H9 (cell line): Measurements from ENCODE around the gene GSS. TPM values are rescaled to one million over a fixed set of nuclear protein-coding genes. Genes with fewer than 3 reads are reported as not detected.

Experiments used
- DNase-seq: peaks from one replicate; pipeline ENCODE4 v3.0.0-alpha.2; 2017
- H2AFZ ChIP-seq: one replicate; pipeline ENCODE4 v1.6.1; 2013; ENCODE audit warnings: mild to moderate bottlenecking, low read length, control low read depth, moderate library complexity
- H2AK5ac ChIP-seq: 2 replicates; pipeline ENCODE4 v1.6.1; 2013; ENCODE audit warnings: low read length, control low read depth, mixed read lengths; ENCODE audit not compliant: insufficient read length
- H2BK120ac ChIP-seq: one replicate; pipeline ENCODE4 v1.6.1; 2013; ENCODE audit warnings: low read depth, mild to moderate bottlenecking, low read length, control low read depth, inconsistent platforms; ENCODE audit not compliant: poor library complexity, severe bottlenecking
- H2BK12ac ChIP-seq: 2 replicates; pipeline ENCODE4 v1.6.1; 2013; ENCODE audit warnings: low read length, control low read depth, mixed read lengths, low read depth; ENCODE audit not compliant: insufficient read length
- H2BK15ac ChIP-seq: 2 replicates; pipeline ENCODE4 v1.6.1; 2013; ENCODE audit warnings: low read depth, low read length, control low read depth
- H2BK20ac ChIP-seq: one replicate; pipeline ENCODE4 v1.6.1; 2013; ENCODE audit warnings: low read depth, mild to moderate bottlenecking, low read length, control low read depth, inconsistent platforms; ENCODE audit not compliant: poor library complexity, severe bottlenecking
- H2BK5ac ChIP-seq: 2 replicates; pipeline ENCODE4 v1.6.1; 2013; ENCODE audit warnings: low read length, control low read depth, mixed read lengths; ENCODE audit not compliant: insufficient read length
- H3K14ac ChIP-seq: 2 replicates; pipeline ENCODE4 v1.6.1; 2013; ENCODE audit warnings: low read length, control low read depth; ENCODE audit not compliant: insufficient read depth
- H3K18ac ChIP-seq: 2 replicates; pipeline ENCODE4 v1.6.1; 2013; ENCODE audit warnings: low read depth, mild to moderate bottlenecking, mixed read lengths, low read length, control low read depth; ENCODE audit not compliant: insufficient read length
- H3K23ac ChIP-seq: 2 replicates; pipeline ENCODE4 v1.6.1; 2013; ENCODE audit warnings: low read length, control low read depth, mixed read lengths, low read depth; ENCODE audit not compliant: insufficient read length
- H3K23me2 ChIP-seq: 2 replicates; pipeline ENCODE4 v1.6.1; 2013; ENCODE audit warnings: low read depth, mild to moderate bottlenecking, mixed read lengths, low read length, control low read depth; ENCODE audit not compliant: insufficient read length, poor library complexity, severe bottlenecking
- H3K27ac ChIP-seq: 2 replicates; pipeline ENCODE4 v1.5.1; 2013; ENCODE audit warnings: low read length, control low read depth, mixed read lengths, low read depth; ENCODE audit not compliant: insufficient read length
- H3K27me3 ChIP-seq: 2 replicates; pipeline ENCODE4 v1.6.1; 2013; ENCODE audit warnings: low read length, control low read depth, inconsistent platforms; ENCODE audit not compliant: insufficient read depth
- H3K4ac ChIP-seq: 2 replicates; pipeline ENCODE4 v1.6.1; 2013; ENCODE audit warnings: low read depth, mild to moderate bottlenecking, control low read depth, inconsistent platforms, low read length, moderate library complexity
- H3K4me1 ChIP-seq: 2 replicates; pipeline ENCODE4 v1.6.1; 2013; ENCODE audit warnings: low read length, control low read depth, inconsistent platforms; ENCODE audit not compliant: insufficient read depth
- H3K4me2 ChIP-seq: 2 replicates; pipeline ENCODE4 v1.6.1; 2013; ENCODE audit warnings: low read length, control low read depth, mixed read lengths; ENCODE audit not compliant: insufficient read length, insufficient read depth
- H3K56ac ChIP-seq: 2 replicates; pipeline ENCODE4 v1.6.1; 2013; ENCODE audit warnings: low read depth, mild to moderate bottlenecking, mixed read lengths, low read length, control low read depth; ENCODE audit not compliant: insufficient read length
- H3K79me1 ChIP-seq: 2 replicates; pipeline ENCODE4 v1.6.1; 2013; ENCODE audit warnings: low read depth, mild to moderate bottlenecking, moderate library complexity, low read length, control low read depth, inconsistent platforms; ENCODE audit not compliant: insufficient read depth, poor library complexity, severe bottlenecking
- H3K79me2 ChIP-seq: 2 replicates; pipeline ENCODE4 v1.6.1; 2013; ENCODE audit warnings: low read length, control low read depth, inconsistent platforms; ENCODE audit not compliant: insufficient read depth
- H3K9ac ChIP-seq: 2 replicates; pipeline ENCODE4 v1.6.1; 2013; ENCODE audit warnings: low read length, control low read depth, mixed read lengths; ENCODE audit not compliant: insufficient read length; ENCODE audit errors: extremely low read depth
- H3K9me3 ChIP-seq: one replicate; pipeline ENCODE4 v1.6.1; 2013; ENCODE audit warnings: low read depth, low read length, inconsistent platforms; ENCODE audit not compliant: control insufficient read depth
- H3T11ph ChIP-seq: one replicate; pipeline ENCODE4 v1.6.1; 2013; ENCODE audit warnings: mild to moderate bottlenecking, low read length, control low read depth, inconsistent platforms
- H4K20me1 ChIP-seq: one replicate; pipeline ENCODE4 v1.6.1; 2013; ENCODE audit not compliant: control insufficient read depth, insufficient read length, insufficient read depth
- H4K5ac ChIP-seq: 2 replicates; pipeline ENCODE4 v1.6.1; 2013; ENCODE audit warnings: low read depth, mild to moderate bottlenecking, mixed read lengths, low read length, control low read depth; ENCODE audit not compliant: insufficient read length
- H4K8ac ChIP-seq: replicated peaks from 2 replicates; pipeline ENCODE4 v1.6.1; 2013; ENCODE audit warnings: low read length, control low read depth, mixed read lengths, low read depth; ENCODE audit not compliant: insufficient read length
- H4K91ac ChIP-seq: 2 replicates; pipeline ENCODE4 v1.6.1; 2013; ENCODE audit warnings: low read depth, mild to moderate bottlenecking, moderate library complexity, mixed read lengths, low read length, control low read depth; ENCODE audit not compliant: insufficient read length
- H3K27ac Mint-ChIP-seq, 3 experiments: 2 replicates in 2 of 3; 3 replicates in 1 of 3; pipeline ENCODE4 v1.8.0; 2020 to 2021; ENCODE audit warnings: mixed read lengths in 3 of 3, mild to moderate bottlenecking in 1 of 3, moderate library complexity in 1 of 3
- H3K27me3 Mint-ChIP-seq: 2 replicates; pipeline ENCODE4 v1.8.0; 2021; ENCODE audit warnings: low read depth, mild to moderate bottlenecking, moderate library complexity, mixed read lengths
- H3K36me3 Mint-ChIP-seq, 3 experiments: 2 replicates in 2 of 3; 3 replicates in 1 of 3; pipeline ENCODE4 v1.8.0; 2020 to 2021; ENCODE audit warnings: low read depth in 3 of 3, mixed read lengths in 3 of 3; ENCODE audit not compliant: insufficient read depth in 1 of 3
- H3K4me1 Mint-ChIP-seq, 2 experiments: 2 replicates each; pipeline ENCODE4 v1.8.0; 2020; ENCODE audit warnings: mixed read lengths in 2 of 2
- H3K4me3 Mint-ChIP-seq, 2 experiments: 2 replicates in 1 of 2; 3 replicates in 1 of 2; pipeline ENCODE4 v1.8.0; 2020 to 2021; ENCODE audit warnings: mild to moderate bottlenecking in 2 of 2, mixed read lengths in 2 of 2, moderate library complexity in 1 of 2
- H3K9me3 Mint-ChIP-seq, 2 experiments: 2 replicates in 1 of 2; 3 replicates in 1 of 2; pipeline ENCODE4 v1.8.0; 2020; ENCODE audit warnings: mild to moderate bottlenecking in 2 of 2, mixed read lengths in 2 of 2, moderate library complexity in 1 of 2
- CTCF ChIP-seq: fragments of 200-600 bp; sonication (generic); conservative IDR thresholded peaks from 3 replicates; pipeline ENCODE4 v1.8.0; 2021; ENCODE audit warnings: antibody characterized with exemption, mild to moderate bottlenecking
- WGBS: extraction: QIAGEN DNeasy Blood & Tissue Kit; methylation state at CpG from one replicate; pipeline ENCODE4 v1.1.7; 2013; ENCODE audit warnings: missing lambda C conversion rate, low lambda C conversion rate, mixed read lengths; ENCODE audit not compliant: insufficient read length; ENCODE audit errors: extremely low coverage; 5-methylcytosine and 5-hydroxymethylcytosine counted together
- long read RNA-seq: library from polyadenylated mRNA; unstranded; transcript quantifications from one replicate; pipeline ENCODE4 v2.0.0, GENCODE V29; 2020
- total RNA-seq: library from RNA; stranded (reverse); gene quantifications from 2 replicates; pipeline ENCODE4 v1.2.1, GENCODE V29; 2021

The GSS gene
- total RNA-seq: 48.5 and 53.0 TPM in 2 replicates
- long read RNA-seq, transcript GSS-201 (13 exons, 1,919 nt): major isoform, 402 of 513 reads
- long read RNA-seq, partial matches to known transcripts: 45 of 513 reads
- long read RNA-seq, other reads (novel, unspliced or antisense): 61 of 513 reads

- Histone ChIP-seq H3K79me1 (no peaks in the 10 kb centered on the region), H2BK5ac (no peak within 1 kb of the TSS), H2AK5ac (no peak within 1 kb of the TSS), H3K9me3 (no peaks in the 10 kb centered on the region), H2BK12ac (no peak within 1 kb of the TSS), H2BK20ac (no peak within 1 kb of the TSS), H4K5ac (no peak within 1 kb of the TSS), H4K20me1 (no peaks in the 10 kb centered on the region), H3T11ph (no peak within 1 kb of the TSS), H3K27me3 (no peaks in the 10 kb centered on the region), H3K4ac (no peak within 1 kb of the TSS), H3K9ac (peak within 1 kb of the TSS; percentile 31), H2AFZ (no peak within 1 kb of the TSS), H3K23me2 (peaks cover 5% of the 10 kb centered on the region), H4K91ac (no peak within 1 kb of the TSS), H3K23ac (no peak within 1 kb of the TSS), H3K56ac (no peak within 1 kb of the TSS), H2BK120ac (no peak within 1 kb of the TSS), H2BK15ac (no peak within 1 kb of the TSS), H3K4me1 (no peaks in the 10 kb centered on the region), H3K18ac (peak within 1 kb of the TSS; percentile 14), H3K27ac (no peak within 1 kb of the TSS), H3K14ac (peak within 1 kb of the TSS; percentile 43; the same call in 1 of the 2 replicates), H3K4me2 (peak within 1 kb of the TSS; percentile 50), H4K8ac (no peak within 1 kb of the TSS), H3K79me2 (no peaks in the 10 kb centered on the region)
- H3K4me1 Mint-ChIP-seq: peaks cover 40 to 46% of the 10 kb centered on the region in 2 experiments
- peak within 1 kb of the TSS; percentile 57 to 98 (median 97) for H3K27ac Mint-ChIP-seq
- H3K27me3 Mint-ChIP-seq: no peaks in the 10 kb centered on the region; the same call in none of the 2 replicates
- peak within 1 kb of the TSS; percentile 94 to 98 for H3K4me3 Mint-ChIP-seq
- peak; percentile 58; the same call in 2 of the 3 replicates for TF ChIP-seq CTCF
- no peaks in the 10 kb centered on the region; a peak in 1 of 5 replicates for H3K9me3 Mint-ChIP-seq
- peak; percentile 99 for DNase-seq
- no CpG with 5 or more reads among the region's 62 CpGs for WGBS
- H3K36me3 Mint-ChIP-seq: 0 out of 7 replicates have a peak, but pooled peaks cover 0 to 1% (median 0%) of the 10 kb centered on the region in 3 experiments
Observed at GRCh38 chr20:34955231-34956040, at the start of gene GSS, which contains the start of gene MYH7B. TSS of gene GSS (minus strand) at chr20:34955806. CDS start at chr20:34951852, 3,954 bp downstream. TSS of gene MYH7B (plus strand) at chr20:34955868. CDS start at chr20:34978006, 22,138 bp downstream.
